ENCODE measurements around the gene MED13.

DNA sequence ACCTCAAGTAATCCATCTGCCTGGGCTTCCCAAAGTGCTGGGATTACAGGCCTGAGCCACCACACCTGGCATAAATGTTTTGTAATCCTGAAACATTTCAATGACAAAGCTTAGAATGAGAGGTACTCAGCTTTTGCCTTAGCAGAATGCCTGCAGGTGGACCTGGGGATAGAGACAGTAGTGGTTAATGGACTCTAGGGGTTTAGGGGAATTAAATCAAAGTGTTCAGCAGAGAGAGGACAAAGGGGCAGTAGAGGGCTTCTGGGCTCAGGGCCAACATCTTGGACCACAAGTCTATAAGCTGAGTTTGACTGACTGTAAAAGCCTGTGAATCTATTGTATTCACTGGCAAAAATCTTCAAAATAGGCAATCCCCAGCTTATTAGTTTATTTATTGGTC, 36.0 kb upstream of the MED13 start:
- TF ChIP-seq FOSL1 (IDR thresholded peaks at IDR 0.05; ENCODE audit: low read depth) (no peak), POLR2A (IDR thresholded peaks at IDR 0.05; ENCODE audit: borderline replicate concordance, extremely low read depth, insufficient read depth, insufficient read length) (no peak), YY1 (IDR thresholded peaks at IDR 0.05; ENCODE audit: extremely low read depth, insufficient replicate concordance, low read depth, low read length) (no peak), CEBPB (IDR thresholded peaks at IDR 0.05; ENCODE audit: low read depth) (no peak), RAD21 (IDR thresholded peaks at IDR 0.05; ENCODE audit: low read depth) (no peak), EZH2phosphoT487 (IDR thresholded peaks at IDR 0.05; ENCODE audit: borderline replicate concordance) (no peak), JUND (IDR thresholded peaks at IDR 0.05) (no peak), POLR2AphosphoS5 (IDR thresholded peaks at IDR 0.05; ENCODE audit: low read depth, low read length) (no peak), EZH2 (IDR thresholded peaks at IDR 0.05) (no peak), EGR1 (IDR thresholded peaks at IDR 0.05; ENCODE audit: low read depth) (no peak), SP1 (IDR thresholded peaks at IDR 0.05; ENCODE audit: low read depth) (no peak)
- TF ChIP-seq, protein P1, sequence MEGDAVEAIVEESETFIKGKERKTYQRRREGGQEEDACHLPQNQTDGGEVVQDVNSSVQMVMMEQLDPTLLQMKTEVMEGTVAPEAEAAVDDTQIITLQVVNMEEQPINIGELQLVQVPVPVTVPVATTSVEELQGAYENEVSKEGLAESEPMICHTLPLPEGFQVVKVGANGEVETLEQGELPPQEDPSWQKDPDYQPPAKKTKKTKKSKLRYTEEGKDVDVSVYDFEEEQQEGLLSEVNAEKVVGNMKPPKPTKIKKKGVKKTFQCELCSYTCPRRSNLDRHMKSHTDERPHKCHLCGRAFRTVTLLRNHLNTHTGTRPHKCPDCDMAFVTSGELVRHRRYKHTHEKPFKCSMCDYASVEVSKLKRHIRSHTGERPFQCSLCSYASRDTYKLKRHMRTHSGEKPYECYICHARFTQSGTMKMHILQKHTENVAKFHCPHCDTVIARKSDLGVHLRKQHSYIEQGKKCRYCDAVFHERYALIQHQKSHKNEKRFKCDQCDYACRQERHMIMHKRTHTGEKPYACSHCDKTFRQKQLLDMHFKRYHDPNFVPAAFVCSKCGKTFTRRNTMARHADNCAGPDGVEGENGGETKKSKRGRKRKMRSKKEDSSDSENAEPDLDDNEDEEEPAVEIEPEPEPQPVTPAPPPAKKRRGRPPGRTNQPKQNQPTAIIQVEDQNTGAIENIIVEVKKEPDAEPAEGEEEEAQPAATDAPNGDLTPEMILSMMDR (IDR thresholded peaks at IDR 0.05 in 2 of 3, conservative IDR thresholded peaks at IDR 0.05 in 1 of 3; ENCODE audit: borderline replicate concordance in 1 of 3, insufficient read depth in 1 of 3, low read depth in 2 of 3, low read length in 2 of 3) = no peak
- TF ChIP-seq, protein P2, sequence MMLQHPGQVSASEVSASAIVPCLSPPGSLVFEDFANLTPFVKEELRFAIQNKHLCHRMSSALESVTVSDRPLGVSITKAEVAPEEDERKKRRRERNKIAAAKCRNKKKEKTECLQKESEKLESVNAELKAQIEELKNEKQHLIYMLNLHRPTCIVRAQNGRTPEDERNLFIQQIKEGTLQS (IDR thresholded peaks at IDR 0.05) = no peak

Measured in HCT116 (cell line).